GM19035 (cell line): Measurements from ENCODE around the gene WAPL.

ENCODE experiments used
- ATAC-seq: cut with Tn5 transposase; IDR thresholded peaks from one replicate; pipeline ENCODE4 v1.9.1; 2021; ENCODE audit not compliant: unreplicated experiment

Gene WAPL

DNA sequence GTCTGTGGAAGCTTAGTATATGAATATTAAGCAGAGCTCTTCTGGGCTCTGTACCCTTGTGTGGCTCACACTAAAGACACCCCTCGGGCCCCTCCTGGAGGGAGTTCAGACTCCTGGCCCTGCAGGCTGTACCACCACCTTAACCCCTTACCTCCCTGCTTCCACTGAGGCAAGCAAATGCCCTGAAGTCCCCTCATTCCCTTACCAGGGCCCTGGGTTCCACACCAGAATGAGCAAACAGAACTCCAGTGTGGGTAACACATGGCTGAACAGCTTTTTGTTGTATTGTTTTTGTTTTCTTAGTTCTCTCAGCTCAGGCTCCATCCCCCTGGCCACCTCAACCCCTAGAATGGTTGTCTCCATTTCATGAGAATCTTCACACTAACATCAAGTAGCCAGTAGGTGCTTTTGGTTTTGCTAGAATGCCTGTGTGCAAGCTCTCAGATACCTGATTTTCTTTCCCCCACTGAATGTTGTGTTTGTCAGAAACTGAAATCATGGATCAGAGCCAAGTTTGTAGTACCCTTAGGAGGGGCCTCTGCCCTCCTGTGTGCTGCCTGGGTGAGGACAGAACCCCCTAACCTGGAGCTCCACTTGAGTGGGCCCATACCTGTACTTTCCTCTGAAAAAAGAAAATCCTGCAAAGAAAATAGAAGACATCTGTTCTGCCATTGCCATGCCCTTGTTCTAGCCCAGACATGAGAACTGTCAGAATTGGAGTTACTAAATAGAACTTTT is 2.8 kb upstream of the WAPL start:
- no peak for ATAC-seq

DNA sequence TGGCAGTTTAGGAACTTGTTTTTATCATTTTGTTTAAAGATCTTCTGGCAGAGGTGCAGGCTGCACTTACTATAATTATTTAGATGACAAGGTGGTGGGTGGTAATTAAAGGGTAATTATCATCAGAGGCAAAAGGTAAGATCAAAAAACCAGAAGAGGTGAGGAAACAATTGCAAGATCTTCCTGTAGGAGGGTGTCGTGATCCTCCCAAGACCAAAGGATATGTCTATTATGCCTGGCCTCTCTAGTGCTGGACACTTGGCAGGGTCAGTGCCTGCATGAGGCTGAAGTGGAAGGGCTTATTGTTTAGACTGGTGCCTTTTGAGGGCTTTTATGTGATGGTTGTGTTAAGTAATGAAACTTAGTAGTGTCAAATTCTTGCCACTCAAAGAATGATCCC is 1.8 kb upstream of the WAPL start:
- ATAC-seq: no peak

DNA sequence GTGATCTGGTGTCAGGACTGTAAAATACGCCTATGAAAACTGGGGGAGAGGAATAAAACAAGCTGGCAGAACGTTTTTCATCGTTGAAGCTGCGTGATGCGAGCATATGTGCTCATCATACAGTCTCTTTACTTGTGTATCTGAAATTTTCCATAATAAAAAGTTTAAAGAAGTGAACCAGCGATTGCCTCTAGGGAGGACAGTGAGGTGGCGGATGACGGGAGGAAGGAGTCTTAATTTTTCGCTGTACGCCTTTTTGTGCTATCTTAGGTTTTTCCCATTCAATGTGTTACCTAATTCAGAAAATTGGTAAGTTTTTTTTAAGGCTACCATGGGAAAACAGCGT is 891 bp upstream of the WAPL start:
- ATAC-seq: no peak

DNA sequence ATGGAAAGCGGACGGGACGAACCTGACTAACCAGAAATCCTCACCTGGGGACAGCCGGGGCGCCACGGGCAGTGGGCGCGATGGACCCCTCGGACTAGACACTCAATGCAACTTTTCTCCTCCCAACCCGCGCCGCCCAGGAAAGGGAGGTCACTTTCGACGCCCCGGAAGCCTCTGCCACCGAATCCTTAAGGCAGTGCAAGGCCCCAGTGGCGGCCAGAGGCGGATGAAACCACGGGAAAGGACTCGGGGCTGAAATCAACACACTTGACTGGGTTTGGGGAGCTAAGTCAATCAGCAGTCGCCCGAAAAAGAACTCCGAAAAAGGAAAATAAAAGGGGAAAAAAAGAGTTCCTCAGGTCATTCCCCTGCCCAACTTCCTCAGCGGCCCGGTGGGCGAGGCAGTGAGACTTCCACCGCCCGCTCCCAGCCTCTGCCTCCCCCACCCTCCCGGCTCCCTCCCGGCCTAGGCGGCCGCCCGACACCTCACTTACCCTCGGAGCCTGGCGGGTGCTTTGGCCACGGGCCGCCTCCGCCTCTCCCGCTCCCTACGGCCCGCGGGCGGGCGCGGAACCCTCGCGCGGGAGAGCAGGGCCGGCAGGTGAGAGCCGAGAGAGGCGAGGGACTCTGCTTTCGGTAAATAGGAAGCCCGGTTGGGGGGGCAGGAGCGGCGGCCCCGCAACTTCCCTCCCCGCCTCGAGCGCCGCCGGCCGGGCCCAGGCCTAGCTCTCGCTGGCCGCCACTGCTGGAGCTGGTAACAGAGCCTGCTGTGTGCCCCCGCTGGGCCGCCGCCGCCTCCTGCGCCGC is 518 bp downstream of the WAPL start:
- ATAC-seq: peak; percentile 30

DNA sequence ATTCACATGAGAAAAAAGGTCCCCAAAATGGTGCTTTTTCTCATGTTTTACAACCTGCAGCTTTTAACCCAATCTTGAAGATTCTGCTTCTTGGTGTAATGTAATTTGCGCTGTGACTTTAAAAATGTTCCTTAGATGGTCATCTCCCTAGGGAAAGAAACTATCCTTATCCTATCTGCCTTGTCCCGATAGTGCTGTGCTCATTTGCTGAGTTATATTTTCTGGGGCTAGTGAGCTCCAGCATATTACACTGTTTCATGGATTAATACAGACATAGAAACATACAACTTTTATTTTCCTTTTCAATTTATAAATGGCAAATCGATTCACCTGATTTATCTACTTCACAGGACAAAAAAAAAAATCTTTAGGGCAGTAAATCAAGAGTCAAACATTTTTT is 2.8 kb downstream of the WAPL start:
- no peak for ATAC-seq

DNA sequence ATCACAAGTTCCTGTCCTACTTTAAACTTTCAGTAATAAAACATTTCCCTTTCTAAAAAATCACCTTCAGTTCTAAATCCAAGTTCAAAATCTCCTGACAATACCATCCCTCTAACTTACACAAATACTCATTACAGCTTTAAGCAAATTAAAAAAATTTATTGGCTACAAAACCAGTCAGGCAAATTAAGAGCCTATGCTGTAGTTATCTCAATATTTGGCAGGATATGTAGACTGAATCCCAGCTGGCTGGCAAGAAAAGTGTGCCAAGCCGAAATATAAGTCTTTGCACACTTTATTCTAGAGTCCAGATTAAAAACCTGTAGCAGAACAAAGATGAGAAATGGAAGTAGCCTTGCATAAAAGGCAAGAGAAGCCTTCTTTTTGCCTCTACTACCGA is 9.5 kb downstream of the WAPL start:
- ATAC-seq: no peak

DNA sequence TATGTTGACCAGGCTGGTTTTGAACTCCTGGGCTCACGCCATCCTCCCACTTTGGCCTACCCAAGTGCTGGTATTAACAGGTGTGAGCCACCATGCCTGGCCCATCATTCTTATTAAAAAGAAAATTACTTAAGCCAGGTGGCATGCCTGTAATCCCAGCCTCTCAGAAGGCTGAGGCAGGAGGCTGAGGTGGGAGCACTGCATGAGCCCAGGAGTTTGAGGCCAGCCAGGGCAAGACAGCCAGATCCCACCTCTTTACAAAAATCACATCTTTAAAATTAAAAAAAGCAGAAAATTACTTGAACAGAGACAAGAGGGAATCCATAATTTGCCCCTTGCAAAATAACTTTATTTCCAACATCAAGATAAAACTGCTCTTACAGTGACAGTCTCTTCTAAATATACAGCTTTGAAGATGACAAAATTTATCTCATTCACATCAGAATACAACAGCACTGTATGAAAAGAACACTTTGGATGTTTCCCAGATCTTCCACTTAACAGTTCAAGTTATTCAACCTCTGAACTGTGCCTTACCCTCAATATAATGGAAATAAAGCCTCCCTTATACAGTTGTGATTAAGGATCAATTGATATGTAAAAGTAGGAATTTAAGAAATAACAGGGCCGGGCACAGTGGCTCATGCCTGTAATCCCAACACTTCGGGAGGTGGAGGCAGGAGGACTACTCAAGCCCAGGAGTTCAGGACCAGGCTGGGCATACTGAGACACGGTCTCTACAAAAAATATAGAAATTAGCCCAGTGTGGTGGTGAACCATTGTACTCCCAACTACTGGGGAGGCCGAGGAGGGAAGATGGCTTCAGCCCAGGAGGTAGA is 10.3 kb downstream of the WAPL start:
- no peak for ATAC-seq

DNA sequence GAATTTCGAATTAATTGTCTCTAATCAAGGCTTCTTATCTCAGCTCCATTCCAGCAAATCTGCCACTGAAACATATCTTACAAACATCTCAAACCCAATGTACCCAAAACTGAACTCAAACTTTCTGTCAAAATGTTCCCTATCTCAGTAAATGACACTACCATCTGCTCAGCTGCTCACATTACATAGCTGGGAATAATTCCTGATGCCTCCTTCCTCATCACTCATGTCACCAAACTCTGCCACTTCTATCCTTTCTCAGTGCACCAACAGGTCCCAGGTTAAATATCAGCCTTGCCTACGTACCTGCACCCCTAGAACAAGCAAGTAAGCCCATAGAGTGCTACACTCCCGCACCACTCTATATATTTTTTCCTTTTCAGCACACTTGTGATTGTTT is 12.4 kb downstream of the WAPL start:
- ATAC-seq: no peak

DNA sequence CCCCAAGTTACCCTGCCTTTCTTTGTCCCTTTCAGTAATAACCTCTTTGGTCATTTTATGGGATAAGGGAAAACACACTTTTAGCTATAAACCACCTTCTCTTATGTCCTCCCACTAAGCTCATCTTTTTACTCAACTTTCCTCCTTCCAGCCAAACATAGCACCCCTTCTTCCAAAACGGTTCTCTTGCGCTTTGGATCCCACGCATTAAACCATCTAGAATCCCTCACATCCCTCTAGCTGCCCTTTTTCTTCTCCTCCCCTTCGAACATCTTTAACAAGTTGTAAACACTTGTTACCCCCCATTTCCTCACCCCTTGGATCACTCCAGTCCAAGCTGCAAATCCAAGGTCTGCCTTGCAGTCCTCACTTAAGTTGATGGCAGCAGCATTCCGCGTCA is 13.4 kb downstream of the WAPL start:
- ATAC-seq: no peak

DNA sequence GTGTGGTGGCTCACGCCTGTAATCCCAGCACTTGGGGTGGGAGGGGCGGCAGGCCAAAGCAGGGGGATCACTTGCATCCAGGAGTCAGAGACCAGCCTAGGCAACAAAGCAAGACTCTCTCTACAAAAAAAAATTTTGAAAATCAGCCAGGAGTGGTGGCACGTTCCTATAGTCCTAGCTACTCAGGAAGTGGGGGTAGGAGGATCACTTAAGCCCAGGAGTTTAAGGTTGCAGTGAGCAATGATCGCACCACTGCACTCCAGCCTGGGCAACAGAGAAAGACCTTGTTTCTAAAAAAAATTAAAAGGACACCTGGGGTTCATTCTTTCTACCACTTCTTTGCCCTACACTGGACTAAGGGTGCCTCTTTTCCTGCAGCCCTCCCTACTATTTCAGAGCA is 15.1 kb downstream of the WAPL start:
- no peak for ATAC-seq

DNA sequence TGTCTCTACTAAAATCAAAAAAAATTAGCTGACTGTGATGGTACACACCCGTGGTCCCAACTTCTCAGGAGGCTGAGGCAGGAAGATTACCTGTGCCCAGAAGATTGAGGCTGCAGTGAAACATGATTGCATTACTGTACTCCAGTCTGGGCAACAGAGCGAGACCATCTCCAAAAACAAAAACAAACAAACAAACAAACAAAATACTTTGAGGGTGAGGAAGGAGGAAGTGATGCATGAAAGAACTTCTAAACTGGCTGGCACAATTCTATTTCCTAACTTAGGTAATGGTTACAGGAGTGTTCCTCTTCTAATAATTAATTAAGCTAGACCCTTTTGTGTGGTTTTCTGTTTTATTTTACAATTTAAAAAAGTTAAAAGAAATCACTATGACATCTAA is 15.5 kb downstream of the WAPL start:
- no peak for ATAC-seq

DNA sequence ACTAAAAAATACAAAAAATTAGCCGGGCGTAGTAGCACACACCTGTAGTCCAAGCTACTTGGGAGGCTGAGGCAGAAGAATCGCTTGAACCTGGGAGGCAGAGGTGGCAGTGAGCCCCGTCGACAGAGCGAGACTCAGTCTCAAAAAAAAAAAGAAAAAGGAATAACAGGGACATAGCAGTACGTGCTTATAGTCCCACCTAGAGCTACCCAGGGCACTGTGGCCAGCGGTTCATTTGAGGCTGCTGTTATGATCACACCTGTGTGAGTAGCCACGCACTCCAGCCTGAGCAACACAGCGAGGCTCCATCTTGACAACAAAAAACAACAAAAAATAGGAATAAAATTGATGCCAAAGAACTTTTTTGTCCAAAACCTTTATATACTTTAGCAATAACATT is 17.1 kb downstream of the WAPL start:
- no peak for ATAC-seq

DNA sequence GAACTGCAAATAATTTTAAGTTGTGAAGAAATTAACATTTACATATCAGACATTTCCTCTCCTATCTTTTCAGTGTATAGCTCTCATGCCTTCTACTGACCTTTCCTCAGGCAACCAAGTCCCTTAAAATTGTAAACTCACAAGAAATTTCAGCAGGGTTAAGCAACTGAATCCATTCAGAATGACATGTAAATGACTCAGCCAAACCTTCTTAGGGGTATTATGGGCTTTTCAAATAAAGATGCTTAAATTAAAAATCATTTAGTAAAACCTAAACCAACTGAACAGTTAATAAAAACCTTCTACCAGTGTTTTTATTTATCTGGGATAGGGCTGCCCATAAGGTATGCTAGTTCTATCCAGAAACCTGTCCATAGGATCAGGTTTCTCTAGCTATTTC is 20.7 kb downstream of the WAPL start:
- no peak for ATAC-seq

DNA sequence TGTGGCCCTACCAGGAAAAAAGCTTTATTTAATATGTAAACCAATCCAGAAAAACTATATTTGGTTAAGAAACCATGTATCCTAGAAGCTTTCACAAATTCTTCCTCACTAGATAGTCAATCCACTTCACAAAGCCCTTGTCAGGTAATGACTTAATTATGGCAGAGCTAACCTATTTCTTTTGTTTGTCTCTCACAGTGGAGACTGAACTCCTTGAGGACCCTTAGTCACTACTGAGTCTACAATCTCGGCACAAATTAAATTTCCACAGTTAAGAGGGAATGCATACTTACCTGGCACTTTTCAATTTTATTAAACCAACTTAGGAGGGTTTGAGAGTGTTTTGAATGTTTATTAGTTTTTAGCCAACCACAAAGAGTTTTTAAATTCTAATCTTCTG is 23.0 kb downstream of the WAPL start:
- ATAC-seq: no peak

DNA sequence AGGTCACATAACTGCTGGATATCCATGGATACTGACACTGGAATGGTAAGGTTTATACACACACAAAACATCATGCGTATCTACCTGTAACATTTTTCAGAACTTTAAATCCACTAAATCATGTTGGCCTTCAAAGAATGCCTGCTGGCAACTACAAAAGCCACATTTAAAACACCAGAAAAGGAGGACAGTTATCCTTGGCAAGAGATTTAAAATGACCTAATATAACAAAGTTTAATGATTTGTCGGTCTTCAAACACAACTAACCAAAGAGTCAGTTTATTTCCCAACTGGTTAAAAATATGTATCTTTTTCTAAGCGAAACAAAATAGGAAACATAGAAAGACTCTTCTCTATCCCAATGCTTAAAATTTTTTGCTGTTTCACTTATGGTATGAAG is 24.0 kb downstream of the WAPL start:
- ATAC-seq: no peak

DNA sequence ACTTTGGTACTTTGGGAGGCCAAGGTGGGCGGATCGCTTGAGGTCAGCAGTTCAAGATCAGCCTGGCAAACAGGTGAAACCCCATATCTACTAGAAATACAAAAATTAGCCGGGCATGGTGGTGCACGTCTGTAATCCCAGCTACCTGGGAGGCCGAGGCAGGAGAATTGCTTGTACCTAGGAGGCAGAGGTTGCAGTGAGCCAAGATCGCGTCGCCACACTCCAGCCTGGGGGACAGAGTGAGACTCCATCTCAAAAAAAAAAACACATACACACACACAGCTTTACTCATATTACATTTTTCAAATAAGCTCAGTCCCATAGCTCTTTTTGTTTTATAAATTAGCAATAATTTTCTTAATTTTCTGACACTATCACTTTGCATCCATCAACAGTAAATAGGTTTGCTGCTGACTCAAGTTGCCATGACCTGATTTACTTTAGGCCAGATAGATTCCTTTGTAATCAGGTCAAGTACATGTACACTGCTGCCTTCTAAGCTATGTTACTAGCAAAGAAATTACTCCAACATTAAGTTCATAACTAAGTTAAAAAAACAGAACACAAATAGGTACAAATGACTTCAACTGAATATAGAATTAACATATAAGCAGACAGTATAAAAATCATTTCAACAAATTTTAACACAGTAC is 31.5 kb downstream of the WAPL start:
- ATAC-seq: no peak

DNA sequence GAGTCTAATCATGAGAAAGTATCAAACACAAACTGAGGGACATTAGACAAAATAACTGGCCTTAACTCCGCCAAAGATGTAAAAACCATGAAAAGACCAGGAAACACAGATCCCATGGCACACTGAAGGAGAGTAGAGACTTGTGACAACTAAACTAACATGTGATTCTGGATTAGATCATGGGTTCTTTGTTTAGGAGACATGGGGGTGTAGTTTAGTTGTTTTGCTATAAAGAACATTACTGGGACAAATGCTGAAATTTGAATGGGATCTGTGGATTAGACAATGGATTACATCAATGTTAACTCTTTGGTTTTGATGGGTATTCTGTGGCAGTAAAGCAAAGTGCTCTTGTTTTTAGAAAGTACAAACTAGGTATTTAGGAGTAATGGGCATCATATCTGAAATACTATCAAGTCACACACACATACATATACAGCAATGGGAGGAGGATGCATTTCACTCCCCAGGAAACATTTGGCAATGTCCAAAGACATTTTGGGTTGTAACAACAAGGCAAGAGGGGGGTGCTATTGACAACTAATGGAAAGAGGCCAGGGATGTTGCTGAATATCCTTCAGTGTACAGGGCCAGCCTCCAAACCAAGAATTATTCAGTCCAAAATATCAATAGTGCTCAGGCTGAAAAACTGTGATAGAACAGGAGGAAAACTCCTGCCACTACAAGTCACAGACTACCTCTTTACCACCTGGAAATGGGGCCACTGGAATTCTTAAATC is 32.4 kb downstream of the WAPL start:
- no peak for ATAC-seq

DNA sequence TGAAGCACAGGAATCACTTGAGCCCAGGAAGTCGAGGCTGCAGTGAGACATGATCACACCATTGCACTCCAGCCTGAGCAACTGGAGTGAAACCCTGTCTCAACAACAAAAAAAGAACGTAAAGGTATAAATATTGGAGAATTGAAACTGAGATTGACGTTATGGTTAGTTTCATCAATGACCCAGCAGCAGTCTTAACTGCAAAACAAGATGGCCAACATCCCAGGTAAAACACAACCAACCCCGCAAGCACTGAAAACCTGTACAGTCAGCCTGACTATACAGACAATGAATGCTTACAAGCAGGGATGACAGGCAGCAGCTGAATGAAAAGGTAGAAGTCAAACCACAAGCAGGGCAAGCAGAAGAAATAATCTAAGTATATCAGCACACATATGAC is 34.7 kb downstream of the WAPL start:
- ATAC-seq: peak; percentile 62

DNA sequence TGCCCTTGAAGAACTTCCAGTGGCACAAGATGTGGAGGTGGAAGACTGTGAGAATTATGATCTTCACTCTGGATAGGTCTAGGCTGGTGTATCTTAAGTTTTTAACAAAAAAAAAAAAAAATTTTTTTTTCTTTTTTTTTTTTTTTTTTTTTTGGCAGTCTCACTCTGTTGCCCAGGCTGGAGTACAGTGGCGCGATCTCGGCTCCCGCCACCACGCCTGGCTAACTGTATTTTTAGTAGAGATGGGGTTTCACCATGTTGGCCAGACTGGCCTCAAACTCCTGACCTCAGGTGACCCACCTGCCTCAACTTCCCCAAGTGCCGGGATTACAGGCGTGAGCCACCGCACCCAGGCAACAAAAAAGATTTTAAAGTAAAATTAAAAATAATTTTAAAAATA is 37.9 kb downstream of the WAPL start:
- ATAC-seq: no peak

DNA sequence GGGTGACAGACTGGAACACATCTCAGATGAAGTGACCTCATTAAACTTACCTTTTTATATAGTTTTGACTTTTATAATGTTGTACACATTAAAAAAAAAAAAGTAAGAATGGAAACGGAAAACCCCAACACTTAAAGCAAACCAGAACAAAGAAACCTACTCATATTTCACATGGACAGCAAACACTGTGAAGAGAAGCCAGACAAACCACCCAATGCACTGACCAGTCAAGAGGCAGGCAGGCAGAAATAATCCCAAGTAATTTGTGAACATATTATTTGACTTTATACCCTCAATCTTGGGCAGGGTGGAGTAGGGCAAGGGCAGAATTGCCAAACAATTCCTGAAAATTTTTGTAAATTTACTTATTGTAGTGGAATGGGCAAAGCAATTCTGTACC is 39.8 kb downstream of the WAPL start:
- ATAC-seq: no peak

DNA sequence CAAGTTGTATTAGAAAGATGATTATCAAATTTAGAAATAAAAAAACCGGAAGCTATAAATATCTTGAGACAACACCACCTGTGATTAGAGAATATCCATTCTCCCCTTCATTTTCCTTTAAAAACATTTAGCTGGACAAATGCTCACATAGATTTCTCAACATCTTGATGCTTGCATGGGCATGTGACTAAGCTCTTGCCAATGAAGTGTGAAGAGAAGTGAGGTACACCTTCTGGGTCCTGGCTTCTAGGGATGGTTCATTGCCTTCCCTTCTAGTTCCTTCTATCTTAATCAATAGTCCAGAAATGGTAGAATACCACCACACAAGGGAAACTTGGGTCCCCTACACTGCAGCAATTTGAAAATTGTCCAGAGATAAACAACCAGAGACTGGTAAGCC is 41.0 kb downstream of the WAPL start:
- ATAC-seq: no peak
